Aorta (tissue), 5 donors: ENCODE results near the gene SLC24A3. TPM values are rescaled to one million over a fixed set of nuclear protein-coding genes. Genes with fewer than 3 reads are reported as not detected.

Experiments used
- ATAC-seq: fragments of 200-7000 bp; cut with Tn5 transposase; one replicate; pipeline ENCODE4 v1.9.1; 2022; ENCODE audit warnings: moderate library complexity; ENCODE audit not compliant: low FRiP score
- DNase-seq, 2 donors: peaks; one replicate each; pipeline ENCODE4 v3.0.0-alpha.2; 2020
- H3K27ac ChIP-seq, 2 donors: one replicate each; pipeline ENCODE4 v1.5.1; 2013; ENCODE audit warnings: low read length in 2 of 2, mild to moderate bottlenecking in 2 of 2, moderate library complexity in 2 of 2, control low read depth in 1 of 2, inconsistent platforms in 1 of 2, low read depth in 1 of 2
- H3K27me3 ChIP-seq, 2 donors: one replicate each; pipeline ENCODE4 v1.6.1; 2013; ENCODE audit warnings: control low read depth in 1 of 2, low read length in 1 of 2, mild to moderate bottlenecking in 1 of 2, moderate library complexity in 1 of 2; ENCODE audit not compliant: insufficient read depth in 2 of 2, control insufficient read depth in 1 of 2
- H3K36me3 ChIP-seq, 2 donors: one replicate each; pipeline ENCODE4 v1.6.1; 2013; ENCODE audit warnings: control low read depth in 1 of 2, low read length in 1 of 2, mild to moderate bottlenecking in 1 of 2; ENCODE audit not compliant: insufficient read depth in 2 of 2, control insufficient read depth in 1 of 2
- H3K4me1 ChIP-seq, 2 donors: one replicate each; pipeline ENCODE4 v1.6.1; 2013; ENCODE audit warnings: low read length in 2 of 2, control low read depth in 1 of 2, mild to moderate bottlenecking in 1 of 2, moderate library complexity in 1 of 2; ENCODE audit not compliant: insufficient read depth in 2 of 2, control insufficient read depth in 1 of 2
- H3K4me3 ChIP-seq, 2 donors: one replicate each; pipeline ENCODE4 v1.5.1; 2013; ENCODE audit warnings: low read length in 2 of 2, control low read depth in 1 of 2, mild to moderate bottlenecking in 1 of 2
- H3K9me3 ChIP-seq: one replicate; pipeline ENCODE4 v1.6.1; 2013; ENCODE audit warnings: mild to moderate bottlenecking, low read length; ENCODE audit not compliant: control insufficient read depth
- WGBS, 2 donors: extraction: QIAGEN DNeasy Blood & Tissue Kit; methylation state at CpG; one replicate each; pipeline ENCODE4 v1.1.7; 2013; 5-methylcytosine and 5-hydroxymethylcytosine counted together
- intact Hi-C, 2 donors: fragments of 100-400 bp; cut with DNase I; formaldehyde crosslinking; loops; one replicate each; pipeline versions ENCODE4 v1.14.2 to v1.15.0; 2022
- polyA plus RNA-seq, 2 donors: library from polyadenylated mRNA; stranded (reverse); fragments of 200-250 nt; gene quantifications; one replicate each; pipeline ENCODE4 v1.2.3, GENCODE V29; 2013
- total RNA-seq, 2 donors: library from RNA; stranded (reverse); fragmentation: NEBNext Ultra II Directional; extraction: Animal tissue kit (Norgen Biotek cat#: 25700); gene quantifications; one replicate each; pipeline ENCODE4 v1.2.1, GENCODE V29; 2021
- donor health status: healthy with polysubstance abuse.
- donor health status: Bipolar disorder and iron deficiency.
- donor health status: DM: no; HTN: no; CAD: no.
- donor health status: DM: no; HTN: no; CAD: no.
- donor health status: DM: yes; HTN: yes; CAD: no.

Gene SLC24A3
- total and polyA plus RNA-seq, 4 donors, result 8.8 to 24.9 (median 19.1) TPM

DNA sequence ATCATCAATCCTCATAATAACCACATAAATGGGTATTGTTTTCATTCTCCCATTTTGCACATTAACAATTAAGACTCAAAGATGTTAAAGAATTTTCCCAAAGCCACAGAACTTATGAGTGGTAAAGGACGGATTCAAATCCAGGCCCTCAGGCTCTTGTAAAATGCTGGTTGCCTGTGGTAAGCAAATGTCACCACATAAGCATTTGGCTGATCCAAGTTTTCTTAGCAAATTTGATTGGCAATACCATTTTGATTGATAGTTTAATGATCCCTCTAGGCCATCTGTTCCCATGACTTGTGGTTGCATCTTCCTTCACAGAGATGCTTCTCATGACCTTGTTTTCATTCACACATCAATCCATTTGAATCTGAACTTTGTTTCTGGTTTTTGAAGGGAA is 293.6 kb downstream of the SLC24A3 start:
- 93 to 97% methylated on average over 1 of the region's 1 CpG for WGBS, 2 donors
- no peaks in the 10 kb centered on the region for H3K27me3 ChIP-seq
- H3K9me3 ChIP-seq, result no peaks in the 10 kb centered on the region
- no peak overlapping the region for H3K4me3 ChIP-seq
- no peak for ATAC-seq
- intact Hi-C loops, result no loop called here
- no peak for DNase-seq
- no peak overlapping the region for H3K27ac ChIP-seq
- no peaks in the 10 kb centered on the region for H3K4me1 ChIP-seq
- no peaks in the 10 kb centered on the region for H3K36me3 ChIP-seq

DNA sequence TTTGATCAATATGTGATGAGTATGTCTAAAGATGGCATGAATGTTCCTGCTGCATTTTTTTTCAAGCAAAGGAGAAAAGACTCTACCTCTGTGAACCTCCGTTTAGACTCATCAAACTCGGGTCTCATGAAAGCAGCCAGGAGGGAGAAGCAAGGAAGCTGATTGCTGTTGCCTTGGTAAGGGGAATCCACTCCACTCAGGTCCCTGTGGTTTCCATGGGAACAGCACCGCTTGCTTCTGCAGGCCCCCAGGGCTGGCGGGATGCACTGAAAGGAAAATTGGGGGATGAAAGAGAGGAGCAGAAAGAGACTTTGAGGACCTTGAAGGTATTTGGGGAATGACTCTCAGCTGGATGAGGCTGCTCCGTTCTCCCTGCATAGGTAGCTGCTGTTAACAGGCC is 296.0 kb downstream of the SLC24A3 start:
- Histone ChIP-seq H3K9me3 (no peaks in the 10 kb centered on the region), H3K27ac (no peak overlapping the region), H3K27me3 (no peaks in the 10 kb centered on the region), H3K36me3 (no peaks in the 10 kb centered on the region), H3K4me3 (no peak overlapping the region), H3K4me1 (no peaks in the 10 kb centered on the region)
- DNase-seq (no peak), ATAC-seq (no peak)
- intact Hi-C loops, result no loop called here
- 91 to 96% methylated on average over 5 of the region's 5 CpGs for WGBS, 2 donors

DNA sequence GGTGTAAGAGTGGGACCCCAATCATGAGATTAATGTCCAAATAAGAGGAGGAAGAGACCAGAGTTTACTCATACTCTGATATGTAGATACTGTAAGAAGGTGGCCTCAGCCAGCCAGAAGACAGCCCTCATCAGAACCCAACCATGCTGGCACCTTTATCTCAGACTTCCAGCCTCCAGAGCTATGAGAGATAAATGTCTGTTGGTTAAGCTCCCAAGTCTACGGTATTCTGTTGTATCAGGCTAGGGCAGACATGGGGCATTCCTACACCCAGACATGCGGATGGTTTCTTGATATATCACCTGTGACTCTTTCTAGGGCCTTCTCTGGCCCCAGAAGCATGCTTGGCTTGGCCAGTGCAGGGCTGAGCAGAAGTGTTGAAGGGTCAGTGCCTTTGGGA is 298.2 kb downstream of the SLC24A3 start:
- ATAC-seq, result no peak
- no peaks in the 10 kb centered on the region for H3K36me3 ChIP-seq
- DNase-seq, result no peak
- 90 to 96% methylated on average over 2 of the region's 2 CpGs for WGBS, 2 donors
- H3K4me1 ChIP-seq, result no peaks in the 10 kb centered on the region
- H3K4me3 ChIP-seq, result no peak overlapping the region
- no peak overlapping the region for H3K27ac ChIP-seq
- H3K27me3 ChIP-seq, result no peaks in the 10 kb centered on the region
- intact Hi-C loops, result no loop called here
- no peaks in the 10 kb centered on the region for H3K9me3 ChIP-seq

- intact Hi-C loops, result no loop called here
- H3K27ac ChIP-seq, result no peak overlapping the region
- no peak for DNase-seq
- no peak for ATAC-seq
- no peaks in the 10 kb centered on the region for H3K36me3 ChIP-seq
- H3K4me1 ChIP-seq, result no peaks in the 10 kb centered on the region
- H3K4me3 ChIP-seq, result no peak overlapping the region
- WGBS, 2 donors, result 93 to 96% methylated on average over 4 of the region's 4 CpGs
- H3K9me3 ChIP-seq, result no peaks in the 10 kb centered on the region
- no peaks in the 10 kb centered on the region for H3K27me3 ChIP-seq
Observed at GRCh38 chr20:19511931-19512330, 299.5 kb downstream of the SLC24A3 start.

DNA sequence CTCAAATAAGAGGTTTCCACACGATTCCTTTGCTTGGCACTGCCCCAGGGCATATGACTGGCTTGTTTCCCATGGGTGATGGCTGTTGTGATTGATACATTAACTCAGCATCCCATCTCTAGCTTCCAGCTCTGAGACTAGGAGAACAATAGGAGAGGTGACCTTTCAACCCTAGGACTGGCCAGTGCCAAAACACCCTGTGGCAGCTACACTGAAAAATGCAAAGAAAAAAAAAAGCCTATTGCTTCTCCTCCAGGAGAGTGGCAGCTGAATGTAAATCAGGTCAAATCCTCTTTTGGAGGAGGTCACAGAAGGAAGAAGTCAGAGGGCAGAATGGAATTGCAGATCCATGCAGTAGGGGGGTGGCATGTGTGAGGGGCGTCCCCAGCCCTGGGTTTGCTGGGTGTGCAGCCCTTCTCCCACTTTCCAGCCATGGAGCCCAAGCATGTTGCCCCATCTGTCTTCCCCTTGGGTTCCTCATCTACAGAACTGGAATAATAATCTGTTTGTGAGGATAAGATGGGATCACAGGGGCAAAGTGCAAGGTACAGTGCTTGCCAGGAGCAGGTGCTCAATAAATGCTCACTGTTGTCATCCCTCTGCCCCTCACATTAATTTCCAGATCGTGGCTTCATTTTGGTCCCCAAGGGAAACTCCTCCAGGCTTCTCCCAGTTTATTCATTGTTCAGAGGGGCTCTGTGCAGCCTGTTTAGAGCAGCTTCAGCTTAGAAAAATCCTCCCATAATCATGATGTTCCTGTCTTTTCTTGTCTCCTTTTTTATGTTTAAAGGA is 300.6 kb downstream of the SLC24A3 start:
- Histone ChIP-seq H3K27ac (no peak overlapping the region), H3K4me3 (no peak overlapping the region), H3K27me3 (no peaks in the 10 kb centered on the region), H3K9me3 (no peaks in the 10 kb centered on the region), H3K4me1 (no peaks in the 10 kb centered on the region), H3K36me3 (no peaks in the 10 kb centered on the region)
- intact Hi-C loops, result no loop called here
- ATAC-seq, result no peak
- 75 to 81% methylated on average over 3 of the region's 3 CpGs for WGBS, 2 donors
- DNase-seq, result no peak

DNA sequence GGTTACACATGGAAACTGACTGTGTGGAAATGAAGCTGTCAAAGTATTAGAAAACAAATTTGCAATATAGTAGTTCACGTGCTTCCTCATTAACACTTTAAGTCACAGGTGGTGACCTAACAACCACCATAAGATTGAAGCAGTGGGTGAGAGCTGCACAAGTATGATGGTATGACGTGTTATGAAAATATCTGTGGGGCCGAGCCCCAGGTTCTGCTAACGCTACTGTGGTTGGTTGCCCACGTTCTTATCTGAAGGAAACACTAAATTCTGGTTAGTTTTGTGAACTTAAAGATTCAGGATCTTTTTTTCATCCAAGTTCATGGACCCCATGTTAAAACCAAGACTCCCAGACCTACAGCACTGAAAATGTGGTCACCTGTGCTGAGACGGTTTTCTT is 302.6 kb downstream of the SLC24A3 start:
- Histone ChIP-seq H3K9me3 (no peaks in the 10 kb centered on the region), H3K4me3 (no peak overlapping the region), H3K27me3 (no peaks in the 10 kb centered on the region), H3K4me1 (no peaks in the 10 kb centered on the region), H3K27ac (no peak overlapping the region), H3K36me3 (no peaks in the 10 kb centered on the region)
- no peak for DNase-seq
- ATAC-seq, result no peak
- intact Hi-C loops, result no loop called here
- WGBS, 2 donors, result 90 to 92% methylated on average over 6 of the region's 6 CpGs

DNA sequence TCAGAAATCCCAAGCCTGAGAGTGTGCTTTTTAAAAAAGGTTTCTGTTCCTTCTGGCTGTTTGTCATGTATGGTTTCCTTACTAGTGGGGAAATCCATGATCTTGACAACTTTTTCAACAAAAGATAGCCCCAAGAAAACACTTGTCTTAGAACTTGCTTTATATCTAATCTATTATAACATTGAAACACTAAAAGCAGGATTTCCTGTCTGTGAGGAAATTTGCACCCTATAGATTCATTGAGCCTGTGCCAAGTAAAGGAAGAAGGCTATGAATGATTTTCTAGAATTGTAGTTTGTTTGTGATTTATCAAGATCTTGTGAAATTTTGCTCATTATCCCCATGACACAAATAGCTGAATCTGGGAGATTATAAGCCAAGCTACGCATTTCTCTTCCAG is 307.0 kb downstream of the SLC24A3 start:
- intact Hi-C loops, result no loop called here
- Histone ChIP-seq H3K36me3 (no peaks in the 10 kb centered on the region), H3K9me3 (no peaks in the 10 kb centered on the region), H3K27ac (no peak overlapping the region), H3K27me3 (no peaks in the 10 kb centered on the region), H3K4me3 (no peak overlapping the region), H3K4me1 (no peaks in the 10 kb centered on the region)
- DNase-seq (no peak), ATAC-seq (no peak)
- 45 to 100% methylated on average over 1 of the region's 1 CpG for WGBS, 2 donors

GRCh38 chr20:19520261-19520660 is 307.8 kb downstream of the SLC24A3 start:
- Histone ChIP-seq H3K27ac (no peak overlapping the region), H3K4me3 (no peak overlapping the region), H3K4me1 (no peaks in the 10 kb centered on the region), H3K9me3 (no peaks in the 10 kb centered on the region), H3K36me3 (no peaks in the 10 kb centered on the region), H3K27me3 (no peaks in the 10 kb centered on the region)
- intact Hi-C loops, result no loop called here
- DNase-seq, result no peak
- no peak for ATAC-seq
- WGBS, 2 donors, result 88 to 96% methylated on average over 7 of the region's 7 CpGs

DNA sequence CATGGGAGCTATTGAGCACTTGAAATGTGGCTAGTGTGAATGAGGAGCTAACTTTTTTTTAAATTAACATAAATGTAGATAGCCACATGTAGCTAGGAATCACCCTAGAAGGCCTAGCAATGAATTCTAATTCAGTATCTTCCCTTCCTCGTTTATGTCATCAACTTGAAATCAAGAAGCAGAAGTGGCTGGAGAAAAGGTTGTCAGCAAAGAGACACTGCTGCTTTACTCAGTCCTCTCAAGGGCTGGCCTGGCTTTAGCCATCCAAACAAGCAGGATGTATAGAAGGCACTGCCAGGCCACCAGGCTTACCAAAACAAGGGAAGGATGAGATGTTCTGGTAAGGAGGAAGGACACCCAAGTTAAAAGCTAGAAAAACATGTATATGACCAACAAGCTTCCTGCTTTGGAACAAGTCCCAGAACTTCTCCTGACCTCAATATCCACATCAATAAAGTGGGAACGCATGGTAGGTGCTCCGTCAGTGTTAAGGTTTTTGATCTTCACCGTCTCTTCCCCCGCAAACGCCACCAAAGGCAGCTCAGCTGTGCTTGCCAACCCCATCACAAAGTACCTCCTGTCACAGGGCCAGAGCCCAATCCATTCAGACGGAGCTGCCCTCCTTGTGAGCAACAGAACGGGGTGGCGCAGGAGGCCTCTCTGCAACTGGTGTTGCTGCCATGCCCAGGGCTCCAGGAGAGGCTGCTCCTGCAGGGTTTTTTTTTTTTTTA is 309.8 kb downstream of the SLC24A3 start:
- Histone ChIP-seq H3K9me3 (no peaks in the 10 kb centered on the region), H3K4me3 (no peak overlapping the region), H3K27me3 (no peaks in the 10 kb centered on the region), H3K27ac (no peak overlapping the region), H3K36me3 (no peaks in the 10 kb centered on the region), H3K4me1 (no peaks in the 10 kb centered on the region)
- ATAC-seq, result no peak
- intact Hi-C loops, result no loop called here
- WGBS, 2 donors, result 83 to 87% methylated on average over 9 of the region's 9 CpGs
- no peak for DNase-seq
